Stomach (tissue), 4 donors: ENCODE data around the gene UST.
A peak's percentile ranks its signal among the peaks of the same experiment; 100 is the strongest.

Source experiments
- CTCF ChIP-seq, 7 experiments: fragments of 450-650 bp in 4 of 7; fragments of 200-600 bp in 3 of 7; sonication (generic) in 3 of 7; IDR thresholded peaks; one replicate each; pipeline ENCODE4 v1.5.1; 2016 to 2019; ENCODE audit warnings: antibody characterized with exemption in 7 of 7, control low read depth in 2 of 7, mild to moderate bottlenecking in 1 of 7
- EP300 ChIP-seq: sonication (generic); formaldehyde crosslinking; IDR thresholded peaks from one replicate; pipeline ENCODE4 v1.6.1; 2017; ENCODE audit warnings: antibody characterized with exemption
- POLR2A ChIP-seq, 4 donors: fragments of 450-650 bp; IDR thresholded peaks; one replicate each; pipeline ENCODE4 v1.6.1; 2016; ENCODE audit warnings: antibody characterized with exemption in 4 of 4, control low read depth in 2 of 4, mild to moderate bottlenecking in 1 of 4, moderate library complexity in 1 of 4

- peak in 4 of 7 experiments; percentile 67 to 80 (median 70) for TF ChIP-seq CTCF (IDR thresholded peaks at IDR 0.05)
- no peak for TF ChIP-seq POLR2A (IDR thresholded peaks at IDR 0.05)
- no peak for TF ChIP-seq EP300
Measured at GRCh38 chr6:149028767-149029405, 282.1 kb downstream of the UST start.
